K562 (cell line): Measurements from ENCODE around the gene CHRNA3. TPM values are rescaled to one million over a fixed set of nuclear protein-coding genes. Genes with fewer than 3 reads are reported as not detected.

Experiments
- MCM7 ChIP-seq, 2 experiments: fragments of 450-650 bp; IDR thresholded peaks; 2 replicates each; pipeline ENCODE4 v1.6.1; 2016 to 2018
- NBN ChIP-seq: fragments of 450-650 bp; IDR thresholded peaks from 2 replicates; pipeline ENCODE4 v1.6.1; 2016; ENCODE audit warnings: low read depth, mild to moderate bottlenecking
- NFXL1 ChIP-seq: fragments of 450-650 bp; formaldehyde crosslinking; IDR thresholded peaks from 2 replicates; pipeline ENCODE4 v1.4.0; 2021; ENCODE audit warnings: mild to moderate bottlenecking
- NRF1 ChIP-seq, 2 experiments: fragments of 450-650 bp; IDR thresholded peaks in 1 of 2; conservative IDR thresholded peaks in 1 of 2; 2 replicates each; pipeline ENCODE4 v1.6.1; 2014; ENCODE audit warnings: mild to moderate bottlenecking in 2 of 2
- POLR3A ChIP-seq: IDR thresholded peaks from 2 replicates; pipeline ENCODE4 v1.6.1; 2011; ENCODE audit warnings: borderline replicate concordance, mild to moderate bottlenecking, moderate library complexity; ENCODE audit not compliant: insufficient read length, insufficient read depth; ENCODE audit errors: extremely low read depth
- SLC30A9 ChIP-seq: fragments of 250-450 bp; sonication (Bioruptor Pico); IDR thresholded peaks from 2 replicates; pipeline ENCODE4 v1.8.0; 2022; ENCODE audit warnings: mild to moderate bottlenecking, moderate library complexity
- ZHX1 ChIP-seq: fragments of 150-350 bp; conservative IDR thresholded peaks from 2 replicates; pipeline ENCODE4 v1.6.1; 2014; ENCODE audit warnings: low read length
- ZNF239 ChIP-seq: fragments of 250-450 bp; sonication (Bioruptor Pico); IDR thresholded peaks from 2 replicates; pipeline ENCODE4 v1.4.0; 2020; ENCODE audit warnings: mild to moderate bottlenecking
- ZNF408 ChIP-seq: fragments of 250-450 bp; sonication (Bioruptor Pico); IDR thresholded peaks from 2 replicates; pipeline ENCODE4 v1.4.0; 2020; ENCODE audit warnings: low read depth, mild to moderate bottlenecking, moderate library complexity
- polyA plus RNA-seq, 8 experiments: library from polyadenylated mRNA; depleted of rRNA in 4 of 8; stranded (reverse) in 5 of 8; unstranded in 3 of 8; fragments of >200 nt; fragmentation: Nextera tagmentation in 2 of 8; fragmentation: Illumina TruSeq in 1 of 8; extraction: Ambion mirVana in 2 of 8; extraction: Trizol in 1 of 8; gene quantifications; 2 replicates each; pipeline versions ENCODE4 v1.2.1 to v1.2.3, GENCODE V29; 2011 to 2014; ENCODE audit warnings: inconsistent platforms in 1 of 8, missing spikeins in 1 of 8
- total RNA-seq, 7 experiments: library from RNA; depleted of rRNA in 6 of 7; stranded (reverse); fragments of >200 nt in 6 of 7; fragmentation: Illumina TruSeq in 2 of 7; extraction: Trizol in 2 of 7; gene quantifications; 2 replicates each; pipeline versions ENCODE4 v1.2.1 to v1.2.3, GENCODE V29; 2011 to 2021; ENCODE audit warnings: low replicate concordance in 1 of 7

CHRNA3 gene
- total and polyA plus RNA-seq, 9 of the 15 experiments (the other 6 are each of a cell fraction or from before 2014, with no cell fraction given): 0.01 TPM; not detected in 8

- TF ChIP-seq MCM7 (IDR thresholded peaks at IDR 0.05) (no peak), ZHX1 (no peak), ZNF408 (CRISPR knock-in tag) (no peak), POLR3A (no peak), SLC30A9 (CRISPR knock-in tag) (no peak), ZNF239 (CRISPR knock-in tag) (no peak), NFXL1 (CRISPR knock-in tag) (no peak), NBN (no peak), NRF1 (conservative IDR thresholded peaks at IDR 0.05 in 1 of 2, IDR thresholded peaks at IDR 0.05 in 1 of 2) (no peak)
Observed at GRCh38 chr15:78620527-78621421, at the start of gene CHRNA3 (continued).
